GM21360 (cell line): ENCODE data around the gene HMGXB4.
"Not testable (repeated sequence)": the region's sequence is repeated elsewhere in the genome, so short reads cannot be mapped to it uniquely, and the experiment has no call there.

Source experiments
- ATAC-seq: cut with Tn5 transposase; IDR thresholded peaks from one replicate; pipeline ENCODE4 v1.9.1; 2021; ENCODE audit warnings: mild to moderate bottlenecking, moderate library complexity; ENCODE audit not compliant: unreplicated experiment

Gene HMGXB4

GRCh38 chr22:35257321-35258190, at the start of gene HMGXB4:
HMGXB4 (plus strand) TSS chr22:35257493; CDS start chr22:35262391, 4,898 bp downstream.
- ATAC-seq = peak; percentile 77

- ATAC-seq = no peak
Measured at GRCh38 chr22:35208003-35208402, 49.3 kb upstream of the HMGXB4 start.

GRCh38 chr22:35209203-35209602, 48.1 kb upstream of the HMGXB4 start:
- ATAC-seq = no peak

GRCh38 chr22:35212009-35212408, 45.3 kb upstream of the HMGXB4 start:
- ATAC-seq = no peak

- ATAC-seq = no peak
Measured at GRCh38 chr22:35212996-35213395, 44.3 kb upstream of the HMGXB4 start.

- ATAC-seq = no peak
Measured at GRCh38 chr22:35214968-35215367, 42.3 kb upstream of the HMGXB4 start.

- no peak for ATAC-seq
Measured at GRCh38 chr22:35215993-35216392, 41.3 kb upstream of the HMGXB4 start.

GRCh38 chr22:35217527-35217926, 39.8 kb upstream of the HMGXB4 start:
- ATAC-seq = no peak

GRCh38 chr22:35218079-35218478, 39.2 kb upstream of the HMGXB4 start:
- ATAC-seq = no peak

- no peak for ATAC-seq
Measured at GRCh38 chr22:35219012-35219411, 38.3 kb upstream of the HMGXB4 start.

- no peak for ATAC-seq
Measured at GRCh38 chr22:35220221-35220620, 37.1 kb upstream of the HMGXB4 start.

- no peak for ATAC-seq
Measured at GRCh38 chr22:35225010-35225409, 32.3 kb upstream of the HMGXB4 start.

- no peak for ATAC-seq
Measured at GRCh38 chr22:35226958-35227647, 30.2 kb upstream of the HMGXB4 start.

GRCh38 chr22:35229865-35230264, 27.4 kb upstream of the HMGXB4 start:
- ATAC-seq = no peak

- ATAC-seq = no peak
Measured at GRCh38 chr22:35230417-35230816, 26.9 kb upstream of the HMGXB4 start.

- no peak for ATAC-seq
Measured at GRCh38 chr22:35230839-35231584, 26.3 kb upstream of the HMGXB4 start.

GRCh38 chr22:35231585-35232084, 25.7 kb upstream of the HMGXB4 start:
- ATAC-seq = no peak

GRCh38 chr22:35238749-35239148, 18.5 kb upstream of the HMGXB4 start:
- ATAC-seq = not testable (repeated sequence)

GRCh38 chr22:35244507-35244906, 12.8 kb upstream of the HMGXB4 start:
- not testable (repeated sequence) for ATAC-seq

GRCh38 chr22:35250156-35250555, 7.1 kb upstream of the HMGXB4 start:
- no peak for ATAC-seq

- no peak for ATAC-seq
Measured at GRCh38 chr22:35253946-35254345, 3.3 kb upstream of the HMGXB4 start.
